ENCODE results near the gene SLC8A1. TPM values are rescaled to one million over a fixed set of nuclear protein-coding genes. Genes with fewer than 3 reads are reported as not detected.

SLC8A1 gene
- total and polyA plus RNA-seq, 2 of the 13 experiments (the other 11 are each of a cell fraction or from before 2014, with no cell fraction given), result not detected

- Histone ChIP-seq H3K36me3 (replicated peaks in 1 of 2; ENCODE audit: control insufficient read depth in 1 of 2, insufficient read depth in 2 of 2, low read length in 2 of 2) (no peaks in the 10 kb centered on the region), H3K4me3 (replicated peaks in 1 of 3; ENCODE audit: insufficient read depth in 1 of 3, low read depth in 2 of 3, low read length in 3 of 3) (no peak overlapping the region), H3K27ac (ENCODE audit: extremely low read length, insufficient read depth, low read length) (no peak overlapping the region), H3K4me2 (ENCODE audit: low read depth, low read length) (no peak overlapping the region), H4K20me1 (ENCODE audit: insufficient read depth, low read length) (no peaks in the 10 kb centered on the region), H2AFZ (ENCODE audit: low read length) (no peak overlapping the region), H3K4me1 (ENCODE audit: insufficient read depth, low read length) (no peaks in the 10 kb centered on the region), H3K27me3 (ENCODE audit: control insufficient read depth in 1 of 2, insufficient read depth in 2 of 2, low read length in 2 of 2) (no peaks in the 10 kb centered on the region), H3K9ac (ENCODE audit: insufficient read depth, low read depth, low read length) (no peak overlapping the region), H3K9me3 (ENCODE audit: low read length) (no peaks in the 10 kb centered on the region), H3K79me2 (ENCODE audit: insufficient read depth, low read length) (no peaks in the 10 kb centered on the region)
- FAIRE-seq, result no peak
- CTCF ChIA-PET (ENCODE audit: low intra/inter-chr PET ratio, low total read pairs), result no interaction called here
- WGBS (ENCODE audit: low lambda C conversion rate), result 59% methylated on average over 2 of the region's 2 CpGs
- POLR2A ChIA-PET, result no interaction called here
- no peak for DNase-seq (ENCODE audit: low spot score)
- no peak for ATAC-seq
- TF ChIP-seq BCL3 (CRISPR knock-in tag; IDR thresholded peaks at IDR 0.05), result no peak
- no peak for TF ChIP-seq IRF1 (CRISPR knock-in tag; IDR thresholded peaks at IDR 0.05; ENCODE audit: low read depth)
- no peak for TF ChIP-seq SMC3 (IDR thresholded peaks at IDR 0.05; ENCODE audit: low read length)
- no peak for TF ChIP-seq EEA1 (CRISPR knock-in tag; IDR thresholded peaks at IDR 0.05; ENCODE audit: borderline replicate concordance)
- no peak for TF ChIP-seq ATM (IDR thresholded peaks at IDR 0.05; ENCODE audit: borderline replicate concordance)
- no peak for TF ChIP-seq ZNF567 (CRISPR knock-in tag; IDR thresholded peaks at IDR 0.05; ENCODE audit: borderline replicate concordance)
- no peak for TF ChIP-seq PAX8 (CRISPR knock-in tag; IDR thresholded peaks at IDR 0.05; ENCODE audit: borderline replicate concordance)
- no peak for TF ChIP-seq ZSCAN5A (CRISPR knock-in tag; IDR thresholded peaks at IDR 0.05; ENCODE audit: borderline replicate concordance)
- no peak for TF ChIP-seq ZMYM4 (CRISPR knock-in tag; IDR thresholded peaks at IDR 0.05)
- no peak for TF ChIP-seq ZNF256 (CRISPR knock-in tag; conservative IDR thresholded peaks at IDR 0.05)
- TF ChIP-seq REPIN1 (CRISPR knock-in tag; IDR thresholded peaks at IDR 0.05; ENCODE audit: borderline replicate concordance, low read depth), result no peak
- TF ChIP-seq NFKB2 (CRISPR knock-in tag; IDR thresholded peaks at IDR 0.05; ENCODE audit: borderline replicate concordance), result no peak
- intact Hi-C loops (cut with micrococcal nuclease; ENCODE audit: unreplicated experiment), result no loop called here
- no TSS peak for BruUV-seq (replicated peaks)
- in situ Hi-C loops (cut with HindIII; ENCODE audit: extremely low pct_ligation_motif_present, low pct_unique_long_range_greater_than_20kb), result no loop called here
These were observed 282.5 kb downstream of the SLC8A1 start for GRCh38 chr2:40169430-40169829.
